Activated T-helper 1 cell treated with anti-CD3 and anti-CD28 coated beads, Interleukin-2, amount 50 U/mL, for 16 hours (primary cell): ENCODE data around the gene BLOC1S3.

Experiments
- DNase-seq, 2 donors: peaks; one replicate each; pipeline ENCODE4 v3.0.0-alpha.2; 2020; ENCODE audit warnings: low read depth in 1 of 2, low spot score in 1 of 2

Gene BLOC1S3

GRCh38 chr19:45178262-45179071 lies at the start of gene BLOC1S3:
Gene BLOC1S3 (plus strand): TSS chr19:45178784. CDS start chr19:45179297, 513 bp downstream.
- DNase-seq = peak; percentile 99

DNA sequence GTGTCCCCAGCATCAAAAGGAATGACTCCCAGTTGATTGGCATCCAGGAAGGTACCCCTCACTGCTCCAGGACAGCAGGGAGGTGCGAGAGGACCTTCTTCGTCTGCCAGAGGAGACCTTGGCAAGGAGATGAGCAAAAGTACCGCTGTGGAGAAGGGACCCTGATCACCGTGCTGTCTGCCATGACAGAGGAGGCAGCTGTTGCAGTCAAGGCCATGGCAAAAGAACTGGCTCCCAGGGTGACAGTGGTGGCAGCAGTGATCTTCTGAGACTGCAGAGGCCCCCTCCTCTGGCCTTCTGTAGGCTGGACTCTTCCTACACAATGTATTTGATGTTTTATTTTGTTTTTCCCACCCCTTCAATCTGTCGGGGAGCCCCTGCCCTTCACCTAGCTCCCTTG lies 49.8 kb upstream of the BLOC1S3 start:
- no peak for DNase-seq

DNA sequence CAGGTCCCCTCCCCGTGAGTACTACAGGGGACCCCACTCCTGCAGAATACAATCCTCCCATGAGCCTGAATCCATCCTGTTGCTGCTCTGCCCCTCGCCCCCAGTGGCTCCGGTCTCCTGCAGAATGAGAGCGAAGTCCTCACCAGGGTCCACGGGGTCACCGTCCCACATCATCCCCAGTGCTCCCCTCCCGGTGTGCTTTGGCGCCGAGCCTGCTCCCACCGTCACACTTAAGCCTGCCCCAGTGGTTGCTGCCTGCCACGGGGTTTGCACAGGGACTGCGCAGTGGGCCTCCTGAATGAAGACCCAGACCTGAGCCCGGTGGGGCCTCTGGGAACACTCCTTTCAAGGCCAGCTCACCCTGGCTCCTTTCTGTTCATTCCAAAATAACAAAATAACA lies 48.3 kb upstream of the BLOC1S3 start:
- no peak for DNase-seq

- no peak for DNase-seq
These were observed 47.5 kb upstream of the BLOC1S3 start for GRCh38 chr19:45130888-45131615.

DNA sequence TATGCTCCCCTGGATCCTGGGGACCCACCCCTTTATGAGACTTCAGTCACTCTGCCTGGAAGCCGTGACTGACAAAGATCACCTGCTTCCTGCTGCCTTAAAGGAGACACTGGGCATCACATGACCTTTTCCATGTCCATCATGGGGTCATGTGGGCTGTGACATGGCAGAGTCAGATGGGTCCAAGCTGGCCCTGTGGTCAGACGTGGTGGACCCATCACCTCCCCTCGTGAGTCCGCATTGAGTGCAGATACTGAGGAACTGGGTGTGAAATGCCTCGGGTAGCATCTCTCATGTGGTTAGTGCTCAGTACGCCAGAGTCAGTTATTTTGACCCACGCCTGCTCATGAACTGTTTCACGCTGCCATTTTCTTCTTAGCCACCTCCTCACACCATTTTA lies 44.9 kb upstream of the BLOC1S3 start:
- no peak for DNase-seq

DNA sequence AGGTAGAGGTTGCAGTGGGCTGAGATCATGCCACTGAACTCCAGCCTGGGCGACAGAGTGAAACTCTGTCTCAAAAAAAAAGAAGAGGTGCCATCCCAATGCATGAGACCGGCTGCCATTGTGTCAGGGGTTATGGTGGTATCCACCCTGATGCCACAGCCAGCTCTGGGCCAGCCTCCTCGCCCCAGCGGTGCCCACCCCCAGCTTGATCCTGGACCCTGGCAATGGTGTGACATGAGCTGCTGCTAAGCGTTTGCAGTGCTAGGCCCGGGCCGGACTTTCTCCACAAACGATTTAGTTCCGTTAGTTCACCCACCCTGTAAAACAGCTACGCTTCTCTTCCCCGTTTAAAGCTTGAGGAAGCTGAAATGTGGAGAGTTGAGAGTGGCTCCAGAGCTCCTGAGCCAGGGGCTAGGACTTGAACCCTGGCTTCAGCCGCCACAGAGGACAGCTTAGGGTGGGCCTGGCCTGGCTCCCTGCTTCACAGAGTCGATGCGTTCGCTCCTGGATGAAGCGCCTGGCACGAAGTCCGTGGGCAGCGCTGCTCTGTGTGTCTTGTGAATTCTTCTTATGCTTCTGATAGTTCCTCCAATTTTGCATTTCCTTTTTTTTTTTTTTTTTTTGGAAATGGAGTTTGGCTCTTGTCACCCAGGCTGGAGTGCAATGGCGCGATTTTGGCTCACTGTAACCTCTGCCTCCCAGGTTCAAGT lies 43.3 kb upstream of the BLOC1S3 start:
- no peak for DNase-seq

GRCh38 chr19:45136507-45137178 lies 41.9 kb upstream of the BLOC1S3 start:
- no peak for DNase-seq

GRCh38 chr19:45137179-45137761 lies 41.3 kb upstream of the BLOC1S3 start:
- DNase-seq = no peak

DNA sequence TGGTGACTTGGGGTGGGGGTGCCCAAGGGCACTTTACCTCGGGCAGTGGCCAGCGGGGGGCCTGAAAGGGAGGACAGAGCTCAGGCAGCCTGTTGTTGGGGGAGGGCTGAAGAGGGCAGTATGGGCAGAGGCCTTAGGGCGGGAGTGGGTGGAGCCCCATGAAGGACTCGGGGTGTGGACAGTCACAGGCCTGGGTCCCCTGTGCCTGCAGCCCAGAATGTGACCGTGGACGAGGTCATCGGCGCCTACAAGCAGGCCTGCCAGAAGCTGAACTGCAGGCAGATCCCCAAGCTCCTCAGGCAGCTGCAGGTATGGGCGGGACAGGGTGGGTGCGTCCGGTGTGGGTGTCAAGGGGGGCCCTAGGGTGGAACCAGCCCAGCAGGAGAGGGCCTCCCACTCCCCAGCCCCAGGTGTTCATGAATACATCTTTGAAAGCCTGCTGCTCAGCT lies 40.3 kb upstream of the BLOC1S3 start:
- no peak for DNase-seq

GRCh38 chr19:45139286-45140143 lies 39.1 kb upstream of the BLOC1S3 start:
- DNase-seq = no peak

- no peak for DNase-seq
These were observed 38.5 kb upstream of the BLOC1S3 start for GRCh38 chr19:45140144-45140503.

GRCh38 chr19:45140533-45140932 lies 38.1 kb upstream of the BLOC1S3 start:
- no peak for DNase-seq

DNA sequence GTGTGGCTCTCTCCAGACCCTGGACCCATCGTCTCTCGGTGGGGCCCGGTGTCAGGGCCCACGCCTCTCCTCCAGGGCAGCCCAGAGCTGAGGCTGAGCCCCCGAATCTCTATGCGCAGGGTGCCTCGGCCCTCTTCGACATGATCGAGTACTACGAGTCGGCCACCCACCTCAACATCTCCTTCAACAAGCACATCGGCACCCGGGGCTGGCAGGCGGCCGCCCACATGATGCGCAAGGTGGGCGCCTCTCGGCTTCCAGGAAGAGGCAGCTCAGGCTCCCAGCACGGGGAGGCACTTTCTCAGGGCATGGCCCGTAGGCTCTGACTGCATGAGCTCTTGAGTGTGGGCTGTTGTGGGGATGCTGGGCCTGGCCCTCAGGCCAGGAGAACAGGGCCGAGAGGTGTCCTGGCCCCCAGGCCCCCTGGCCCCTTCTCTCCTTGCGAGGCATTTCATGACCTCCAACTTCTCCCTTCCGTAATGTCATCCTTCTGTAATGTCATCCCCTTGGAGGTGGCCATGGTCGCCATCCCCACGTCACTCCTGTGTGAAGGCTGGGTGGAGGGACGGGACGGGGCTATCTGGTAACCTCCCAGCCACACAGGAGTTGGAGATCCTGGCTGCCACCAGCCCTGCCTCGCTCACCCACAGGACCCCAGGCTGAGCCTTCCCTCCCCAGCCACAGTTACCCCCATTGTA lies 37.2 kb upstream of the BLOC1S3 start:
- no peak for DNase-seq

DNA sequence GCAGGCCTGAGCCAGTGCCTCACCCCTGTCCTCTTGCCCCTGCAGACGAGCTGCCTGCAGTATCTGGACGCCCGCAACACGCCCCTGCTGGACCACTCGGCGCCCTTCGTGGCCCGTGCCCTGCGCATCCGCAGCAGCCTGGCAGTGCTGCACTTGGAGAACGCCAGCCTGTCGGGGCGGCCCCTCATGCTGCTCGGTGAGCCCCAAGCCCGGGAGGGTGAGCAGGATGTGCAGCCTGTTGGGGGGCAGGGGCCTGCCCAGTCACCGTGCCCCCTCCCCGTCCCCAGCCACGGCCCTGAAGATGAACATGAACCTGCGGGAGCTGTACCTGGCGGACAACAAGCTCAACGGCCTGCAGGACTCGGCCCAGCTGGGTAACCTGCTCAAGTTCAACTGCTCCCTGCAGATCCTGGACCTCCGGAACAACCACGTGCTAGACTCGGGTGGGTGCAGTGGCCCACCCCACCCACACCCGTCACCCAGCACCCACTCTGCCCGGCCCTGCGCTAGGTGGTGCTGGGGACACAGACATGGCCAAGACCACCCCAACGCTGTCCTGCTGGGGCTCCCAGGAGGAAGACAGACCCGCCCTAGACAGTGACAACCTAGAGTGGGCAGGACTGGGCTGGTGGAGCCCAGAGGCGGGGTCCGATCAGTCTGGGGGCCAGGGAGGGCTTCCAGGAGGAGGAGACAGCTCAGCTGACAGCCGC lies 36.4 kb upstream of the BLOC1S3 start:
- DNase-seq = no peak

DNA sequence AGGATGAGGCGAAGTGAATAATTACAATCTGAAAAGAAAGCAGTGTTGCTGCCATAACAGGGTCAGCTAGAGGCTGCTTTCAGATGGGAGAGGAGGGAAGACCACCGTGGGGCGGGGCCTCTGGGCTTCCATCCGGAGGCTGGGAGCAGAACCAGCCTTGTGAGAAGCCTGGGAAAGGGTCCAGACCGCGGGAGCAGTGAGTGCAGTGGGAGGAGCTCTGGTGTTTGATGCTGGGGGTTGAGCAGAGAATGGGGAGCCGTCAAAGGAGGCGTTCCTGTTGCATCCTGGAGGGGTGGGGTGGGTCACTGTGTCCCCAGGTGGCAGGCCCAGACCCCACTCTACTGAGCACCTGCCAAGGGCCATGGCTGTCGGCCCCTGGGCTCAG lies 35.9 kb upstream of the BLOC1S3 start:
- no peak for DNase-seq

GRCh38 chr19:45144431-45145269 lies 33.9 kb upstream of the BLOC1S3 start:
- DNase-seq = no peak

DNA sequence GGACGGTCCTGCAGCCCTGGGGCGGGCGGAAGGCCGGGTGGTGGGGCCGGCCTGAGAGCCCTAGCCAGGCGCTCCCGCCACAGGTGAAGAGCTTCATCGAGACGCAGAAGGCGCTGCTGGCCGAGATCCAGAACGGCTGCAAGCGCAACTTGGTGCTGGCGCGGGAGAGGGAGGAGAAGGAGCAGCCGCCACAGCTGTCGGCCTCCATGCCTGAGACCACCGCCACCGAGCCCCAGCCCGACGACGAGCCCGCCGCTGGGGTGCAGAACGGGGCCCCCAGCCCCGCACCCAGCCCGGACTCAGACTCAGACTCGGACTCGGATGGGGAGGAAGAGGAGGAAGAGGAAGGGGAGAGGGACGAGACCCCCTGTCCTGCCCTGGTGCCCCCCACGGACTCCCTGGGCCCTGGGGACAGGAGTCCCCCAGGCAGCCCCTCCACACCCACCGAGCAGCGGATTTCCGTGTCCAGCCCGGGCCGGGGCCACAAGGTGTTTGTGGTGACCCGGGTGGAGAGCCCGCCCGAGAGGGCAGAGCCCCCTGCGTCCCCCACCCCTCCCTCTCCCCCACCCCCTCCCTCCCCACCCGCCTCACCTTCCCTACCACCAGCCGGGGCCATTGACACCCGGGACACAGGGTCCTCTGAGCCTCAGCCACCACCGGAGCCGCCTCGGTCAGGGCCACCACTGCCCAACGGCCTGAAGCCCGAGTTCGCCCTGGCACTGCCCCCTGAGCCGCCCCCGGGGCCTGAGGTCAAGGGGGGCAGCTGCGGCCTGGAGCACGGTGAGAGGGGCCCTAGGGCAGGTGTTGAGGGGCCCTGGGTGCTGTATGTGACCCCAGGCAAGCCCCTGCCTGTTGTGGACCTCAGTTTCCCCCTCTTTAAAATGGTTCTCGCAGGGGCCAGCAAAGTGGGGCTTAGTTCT lies 33.1 kb upstream of the BLOC1S3 start:
- DNase-seq = no peak
